Measurements from ENCODE around the gene TMC1.

TMC1 gene

DNA sequence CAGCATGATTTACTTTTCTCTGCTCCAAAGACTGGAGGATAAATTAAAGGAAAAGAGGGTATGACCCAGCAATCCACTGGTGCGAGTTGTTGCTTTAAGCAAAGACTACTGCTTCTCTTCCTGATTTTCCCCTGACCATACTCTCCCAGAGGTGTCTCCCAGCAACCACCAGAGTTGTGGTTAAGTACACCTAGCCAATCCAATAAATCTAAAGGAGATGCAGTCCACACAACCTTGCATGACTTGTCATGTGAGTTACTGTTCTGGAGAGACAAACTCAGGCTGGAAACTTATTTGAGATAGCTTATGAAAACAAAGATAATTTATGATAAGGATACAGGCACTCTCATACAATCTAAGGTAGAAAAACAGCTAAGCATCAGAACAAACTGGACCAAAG lies 11.9 kb downstream of the TMC1 start:
- Histone ChIP-seq H3K79me2 (ENCODE audit: control insufficient read depth, insufficient read depth, low read length, poor library complexity) (no peaks in the 10 kb centered on the region), H3K27me3 (ENCODE audit: insufficient read depth, low read length) (no peaks in the 10 kb centered on the region), H2BK120ac (ENCODE audit: insufficient read depth, low read length, poor library complexity) (no peak overlapping the region), H3K79me1 (ENCODE audit: low read length) (no peaks in the 10 kb centered on the region), H3K4me1 (ENCODE audit: control insufficient read depth in 1 of 2, insufficient read depth in 2 of 2, low read length in 2 of 2) (no peaks in the 10 kb centered on the region), H3K4me3 (ENCODE audit: low read depth, low read length) (no peak overlapping the region), H4K12ac (ENCODE audit: low read depth, low read length) (no peak overlapping the region), H2AFZ (ENCODE audit: insufficient read depth, low read length, poor library complexity) (no peak overlapping the region), H3K4me2 (ENCODE audit: low read length) (no peak overlapping the region), H3K23ac (ENCODE audit: low read length) (no peak overlapping the region), H3K4ac (ENCODE audit: low read depth, low read length) (no peak overlapping the region), H4K8ac (ENCODE audit: low read depth, low read length) (no peak overlapping the region), H3K9me3 (ENCODE audit: insufficient read depth, low read depth, low read length) (peaks cover 5% of the 10 kb centered on the region), H2BK12ac (ENCODE audit: low read length) (no peak overlapping the region), H3K36me3 (ENCODE audit: control insufficient read depth in 1 of 2, insufficient read depth in 2 of 2, low read length in 2 of 2) (no peaks in the 10 kb centered on the region), H3K14ac (ENCODE audit: low read length) (no peak overlapping the region), H3K9ac (ENCODE audit: low read length) (no peak overlapping the region), H2AK5ac (ENCODE audit: low read length) (no peak overlapping the region), H3K27ac (ENCODE audit: low read depth, low read length) (no peak overlapping the region), H4K91ac (ENCODE audit: low read depth, low read length) (no peak overlapping the region), H3K18ac (ENCODE audit: low read length) (no peak overlapping the region), H2BK5ac (ENCODE audit: low read depth, low read length, poor library complexity) (no peak overlapping the region)
- WGBS (ENCODE audit: extremely low coverage, insufficient coverage, insufficient read length), result no CpG with 5 or more reads among the region's 1 CpG
- DNase-seq, result no peak

DNA sequence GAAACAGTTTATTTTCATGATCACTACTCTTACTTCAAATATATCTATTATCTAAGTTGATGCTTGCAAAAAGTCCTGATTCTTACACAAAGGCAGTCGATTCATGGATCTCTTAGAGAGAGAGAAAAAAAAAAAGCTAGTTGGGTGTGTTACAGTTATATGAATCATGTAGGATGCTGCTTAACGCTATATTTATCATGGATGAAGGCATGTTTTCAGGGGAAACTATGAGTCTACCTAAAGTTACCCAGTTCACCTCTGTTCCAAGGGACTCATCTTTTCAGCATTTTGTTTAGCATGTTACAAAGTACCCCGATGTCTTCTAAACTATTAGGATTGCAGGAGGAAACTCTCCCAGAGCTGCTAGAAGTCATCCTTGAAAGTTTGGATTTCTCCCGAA lies 13.5 kb downstream of the TMC1 start:
- Histone ChIP-seq H3K4ac (ENCODE audit: low read depth, low read length) (no peak overlapping the region), H3K4me1 (ENCODE audit: control insufficient read depth in 1 of 2, insufficient read depth in 2 of 2, low read length in 2 of 2) (peaks cover 3% of the 10 kb centered on the region in 2 experiments), H2BK120ac (ENCODE audit: insufficient read depth, low read length, poor library complexity) (no peak overlapping the region), H2AK5ac (ENCODE audit: low read length) (no peak overlapping the region), H3K79me1 (ENCODE audit: low read length) (peaks cover 3% of the 10 kb centered on the region), H4K8ac (ENCODE audit: low read depth, low read length) (no peak overlapping the region), H3K9ac (ENCODE audit: low read length) (no peak overlapping the region), H3K4me3 (ENCODE audit: low read depth, low read length) (no peak overlapping the region), H3K36me3 (ENCODE audit: control insufficient read depth in 1 of 2, insufficient read depth in 2 of 2, low read length in 2 of 2) (no peaks in the 10 kb centered on the region), H4K91ac (ENCODE audit: low read depth, low read length) (no peak overlapping the region), H3K23ac (ENCODE audit: low read length) (no peak overlapping the region), H2BK12ac (ENCODE audit: low read length) (no peak overlapping the region), H2AFZ (ENCODE audit: insufficient read depth, low read length, poor library complexity) (no peak overlapping the region), H3K4me2 (ENCODE audit: low read length) (no peak overlapping the region), H3K9me3 (ENCODE audit: insufficient read depth, low read depth, low read length) (peaks cover 5% of the 10 kb centered on the region), H3K27ac (ENCODE audit: low read depth, low read length) (no peak overlapping the region), H3K27me3 (ENCODE audit: insufficient read depth, low read length) (no peaks in the 10 kb centered on the region), H3K79me2 (ENCODE audit: control insufficient read depth, insufficient read depth, low read length, poor library complexity) (no peaks in the 10 kb centered on the region), H3K14ac (ENCODE audit: low read length) (no peak overlapping the region), H2BK5ac (ENCODE audit: low read depth, low read length, poor library complexity) (no peak overlapping the region), H4K12ac (ENCODE audit: low read depth, low read length) (no peak overlapping the region), H3K18ac (ENCODE audit: low read length) (no peak overlapping the region)
- DNase-seq, result no peak
- no CpG with 5 or more reads among the region's 4 CpGs for WGBS (ENCODE audit: extremely low coverage, insufficient coverage, insufficient read length)

DNA sequence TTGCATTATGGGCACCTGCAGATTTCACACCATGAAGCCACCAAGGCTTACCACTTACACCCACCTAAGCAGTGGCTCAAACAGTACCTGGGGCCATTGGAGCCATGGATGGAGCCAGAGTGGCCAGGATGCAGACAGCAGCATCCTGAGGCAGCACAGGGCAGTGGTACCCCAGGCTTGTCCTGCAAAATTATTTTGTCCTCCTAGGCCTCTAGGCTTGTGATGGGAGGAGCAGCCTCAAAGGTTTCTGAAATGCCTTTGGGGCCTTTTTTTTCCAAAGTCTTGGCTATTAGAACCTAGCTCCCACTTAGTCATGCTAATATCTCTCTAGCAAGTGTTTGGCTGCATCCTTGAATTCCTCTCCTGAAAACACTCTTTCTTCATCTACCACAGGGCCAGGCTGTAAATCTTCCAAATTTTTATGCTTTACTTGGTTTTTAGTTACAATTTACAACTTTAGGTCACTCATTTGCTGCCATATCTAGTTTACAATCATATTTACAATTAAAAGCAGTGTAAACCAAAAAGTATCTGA lies 15.7 kb downstream of the TMC1 start:
- H3K4me3 ChIP-seq (ENCODE audit: low read depth, low read length), result no peak overlapping the region
- H3K79me1 ChIP-seq (ENCODE audit: low read length), result peaks cover 4% of the 10 kb centered on the region
- no peaks in the 10 kb centered on the region for H3K79me2 ChIP-seq (ENCODE audit: control insufficient read depth, insufficient read depth, low read length, poor library complexity)
- H4K12ac ChIP-seq (ENCODE audit: low read depth, low read length), result no peak overlapping the region
- no peak overlapping the region for H3K9ac ChIP-seq (ENCODE audit: low read length)
- H2AFZ ChIP-seq (ENCODE audit: insufficient read depth, low read length, poor library complexity), result no peak overlapping the region
- no peak overlapping the region for H2BK120ac ChIP-seq (ENCODE audit: insufficient read depth, low read length, poor library complexity)
- H3K27ac ChIP-seq (ENCODE audit: low read depth, low read length), result no peak overlapping the region
- no peak overlapping the region for H4K91ac ChIP-seq (ENCODE audit: low read depth, low read length)
- H2BK12ac ChIP-seq (ENCODE audit: low read length), result no peak overlapping the region
- H3K4me2 ChIP-seq (ENCODE audit: low read length), result no peak overlapping the region
- H3K27me3 ChIP-seq (ENCODE audit: insufficient read depth, low read length), result no peaks in the 10 kb centered on the region
- DNase-seq, result no peak
- no peak overlapping the region for H3K18ac ChIP-seq (ENCODE audit: low read length)
- H3K4me1 ChIP-seq (ENCODE audit: control insufficient read depth in 1 of 2, insufficient read depth in 2 of 2, low read length in 2 of 2), result peaks cover 6 to 9% of the 10 kb centered on the region in 2 experiments
- H3K9me3 ChIP-seq (ENCODE audit: insufficient read depth, low read depth, low read length), result peaks cover 5% of the 10 kb centered on the region
- no peak overlapping the region for H3K23ac ChIP-seq (ENCODE audit: low read length)
- H3K36me3 ChIP-seq (ENCODE audit: control insufficient read depth in 1 of 2, insufficient read depth in 2 of 2, low read length in 2 of 2), result no peaks in the 10 kb centered on the region
- H4K8ac ChIP-seq (ENCODE audit: low read depth, low read length), result no peak overlapping the region
- no peak overlapping the region for H3K4ac ChIP-seq (ENCODE audit: low read depth, low read length)
- H2BK5ac ChIP-seq (ENCODE audit: low read depth, low read length, poor library complexity), result no peak overlapping the region
- H2AK5ac ChIP-seq (ENCODE audit: low read length), result no peak overlapping the region
- no peak overlapping the region for H3K14ac ChIP-seq (ENCODE audit: low read length)

DNA sequence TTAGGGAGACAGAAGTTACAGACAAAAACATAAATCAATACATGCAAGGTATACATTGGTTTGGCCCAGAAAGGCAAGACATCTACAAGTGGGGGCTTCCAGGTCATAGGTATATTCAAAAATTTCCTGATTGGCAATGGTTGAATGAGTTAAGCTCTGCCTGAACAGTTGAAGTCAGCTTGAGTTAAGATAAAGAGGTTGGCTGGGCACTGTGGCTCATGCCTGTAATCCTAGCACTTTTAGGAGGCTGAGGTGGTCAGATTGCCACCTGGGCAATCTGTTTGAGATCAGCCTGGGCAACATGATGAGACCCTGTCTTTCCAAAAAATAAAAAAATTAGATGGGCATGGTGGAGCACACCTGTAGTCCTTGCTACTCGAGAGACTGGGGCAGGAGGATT lies 16.3 kb downstream of the TMC1 start:
- no CpG with 5 or more reads among the region's 1 CpG for WGBS (ENCODE audit: extremely low coverage, insufficient coverage, insufficient read length)
- Histone ChIP-seq H2BK120ac (ENCODE audit: insufficient read depth, low read length, poor library complexity) (no peak overlapping the region), H4K12ac (ENCODE audit: low read depth, low read length) (no peak overlapping the region), H3K14ac (ENCODE audit: low read length) (no peak overlapping the region), H2BK5ac (ENCODE audit: low read depth, low read length, poor library complexity) (no peak overlapping the region), H3K9ac (ENCODE audit: low read length) (no peak overlapping the region), H3K4me1 (ENCODE audit: control insufficient read depth in 1 of 2, insufficient read depth in 2 of 2, low read length in 2 of 2) (peaks cover 6 to 9% of the 10 kb centered on the region in 2 experiments), H3K18ac (ENCODE audit: low read length) (no peak overlapping the region), H2AK5ac (ENCODE audit: low read length) (no peak overlapping the region), H4K91ac (ENCODE audit: low read depth, low read length) (no peak overlapping the region), H3K27me3 (ENCODE audit: insufficient read depth, low read length) (no peaks in the 10 kb centered on the region), H3K23ac (ENCODE audit: low read length) (no peak overlapping the region), H2AFZ (ENCODE audit: insufficient read depth, low read length, poor library complexity) (no peak overlapping the region), H3K9me3 (ENCODE audit: insufficient read depth, low read depth, low read length) (peaks cover 5% of the 10 kb centered on the region), H3K4me3 (ENCODE audit: low read depth, low read length) (no peak overlapping the region), H4K8ac (ENCODE audit: low read depth, low read length) (no peak overlapping the region), H3K27ac (ENCODE audit: low read depth, low read length) (no peak overlapping the region), H3K4me2 (ENCODE audit: low read length) (no peak overlapping the region), H3K4ac (ENCODE audit: low read depth, low read length) (no peak overlapping the region), H2BK12ac (ENCODE audit: low read length) (no peak overlapping the region), H3K79me2 (ENCODE audit: control insufficient read depth, insufficient read depth, low read length, poor library complexity) (no peaks in the 10 kb centered on the region), H3K79me1 (ENCODE audit: low read length) (peaks cover 4% of the 10 kb centered on the region), H3K36me3 (ENCODE audit: control insufficient read depth in 1 of 2, insufficient read depth in 2 of 2, low read length in 2 of 2) (no peaks in the 10 kb centered on the region)
- no peak for DNase-seq

Measured in trophoblast cell (in vitro differentiated cells and primary cell).